A673 (cell line): Measurements from ENCODE around the gene AMZ2.
"Not testable (repeated sequence)": the region's sequence is repeated elsewhere in the genome, so short reads cannot be mapped to it uniquely, and the experiment has no call there.

Experiments used
- CTCF ChIP-seq: fragments of 300-800, 200-600 bp; sonication (generic); conservative IDR thresholded peaks from 2 replicates; pipeline ENCODE4 v1.5.1; 2017; ENCODE audit warnings: low read depth, mild to moderate bottlenecking, antibody characterized with exemption, low read length, moderate library complexity, mixed read lengths
- EZH2 ChIP-seq: fragments of 200-600 bp; sonication (generic); IDR thresholded peaks from 2 replicates; pipeline ENCODE4 v1.6.1; 2017; ENCODE audit warnings: borderline replicate concordance, low read depth, mild to moderate bottlenecking, mixed read lengths, antibody characterized with exemption, low read length; ENCODE audit not compliant: poor library complexity, severe bottlenecking

- not testable (repeated sequence) for TF ChIP-seq CTCF, EZH2
Measured at GRCh38 chr17:68234726-68235335, 13.0 kb upstream of the AMZ2 start.
